ENCODE results near the gene PCDHGB6.

Gene PCDHGB6

DNA sequence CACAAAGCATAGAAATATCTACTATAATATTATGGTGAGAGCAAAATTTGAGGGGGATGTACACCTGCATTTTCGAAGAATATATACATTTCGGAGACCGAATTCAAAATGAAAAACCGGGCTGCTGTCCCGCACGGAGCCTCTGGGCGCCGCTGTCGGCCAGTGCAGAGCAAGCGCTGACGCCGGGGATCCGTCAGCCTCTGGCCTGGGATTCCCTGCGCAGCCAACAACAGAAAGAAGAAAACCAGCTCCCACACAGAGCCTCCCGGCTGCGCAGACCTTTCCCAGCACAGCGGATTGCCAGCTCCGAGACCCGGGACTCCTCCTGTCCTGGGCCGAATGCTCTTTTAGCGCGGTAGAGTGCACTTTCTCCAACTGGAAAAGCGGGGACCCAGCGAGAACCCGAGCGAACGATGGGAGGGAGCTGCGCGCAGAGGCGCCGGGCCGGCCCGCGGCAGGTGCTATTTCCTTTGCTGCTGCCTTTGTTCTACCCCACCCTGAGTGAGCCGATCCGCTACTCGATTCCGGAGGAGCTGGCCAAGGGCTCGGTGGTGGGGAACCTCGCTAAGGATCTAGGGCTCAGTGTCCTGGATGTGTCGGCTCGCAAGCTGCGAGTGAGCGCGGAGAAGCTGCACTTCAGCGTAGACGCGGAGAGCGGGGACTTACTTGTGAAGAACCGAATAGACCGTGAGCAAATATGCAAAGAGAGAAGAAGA, at the start of gene PCDHGB6:
Gene PCDHGB6, plus strand, starts transcription at position 232 of the 716 bp plus-strand sequence. Its CDS starts 182 bp downstream, at position 414.
- peak within 1 kb of the TSS; percentile 45 for H3K4me3 ChIP-seq (ENCODE audit: low read length)
- TF ChIP-seq, protein P1, sequence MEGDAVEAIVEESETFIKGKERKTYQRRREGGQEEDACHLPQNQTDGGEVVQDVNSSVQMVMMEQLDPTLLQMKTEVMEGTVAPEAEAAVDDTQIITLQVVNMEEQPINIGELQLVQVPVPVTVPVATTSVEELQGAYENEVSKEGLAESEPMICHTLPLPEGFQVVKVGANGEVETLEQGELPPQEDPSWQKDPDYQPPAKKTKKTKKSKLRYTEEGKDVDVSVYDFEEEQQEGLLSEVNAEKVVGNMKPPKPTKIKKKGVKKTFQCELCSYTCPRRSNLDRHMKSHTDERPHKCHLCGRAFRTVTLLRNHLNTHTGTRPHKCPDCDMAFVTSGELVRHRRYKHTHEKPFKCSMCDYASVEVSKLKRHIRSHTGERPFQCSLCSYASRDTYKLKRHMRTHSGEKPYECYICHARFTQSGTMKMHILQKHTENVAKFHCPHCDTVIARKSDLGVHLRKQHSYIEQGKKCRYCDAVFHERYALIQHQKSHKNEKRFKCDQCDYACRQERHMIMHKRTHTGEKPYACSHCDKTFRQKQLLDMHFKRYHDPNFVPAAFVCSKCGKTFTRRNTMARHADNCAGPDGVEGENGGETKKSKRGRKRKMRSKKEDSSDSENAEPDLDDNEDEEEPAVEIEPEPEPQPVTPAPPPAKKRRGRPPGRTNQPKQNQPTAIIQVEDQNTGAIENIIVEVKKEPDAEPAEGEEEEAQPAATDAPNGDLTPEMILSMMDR (conservative IDR thresholded peaks at IDR 0.05; ENCODE audit: low read length): peak; percentile 59
- peak; percentile 37 for DNase-seq (ENCODE audit: low read depth)

DNA sequence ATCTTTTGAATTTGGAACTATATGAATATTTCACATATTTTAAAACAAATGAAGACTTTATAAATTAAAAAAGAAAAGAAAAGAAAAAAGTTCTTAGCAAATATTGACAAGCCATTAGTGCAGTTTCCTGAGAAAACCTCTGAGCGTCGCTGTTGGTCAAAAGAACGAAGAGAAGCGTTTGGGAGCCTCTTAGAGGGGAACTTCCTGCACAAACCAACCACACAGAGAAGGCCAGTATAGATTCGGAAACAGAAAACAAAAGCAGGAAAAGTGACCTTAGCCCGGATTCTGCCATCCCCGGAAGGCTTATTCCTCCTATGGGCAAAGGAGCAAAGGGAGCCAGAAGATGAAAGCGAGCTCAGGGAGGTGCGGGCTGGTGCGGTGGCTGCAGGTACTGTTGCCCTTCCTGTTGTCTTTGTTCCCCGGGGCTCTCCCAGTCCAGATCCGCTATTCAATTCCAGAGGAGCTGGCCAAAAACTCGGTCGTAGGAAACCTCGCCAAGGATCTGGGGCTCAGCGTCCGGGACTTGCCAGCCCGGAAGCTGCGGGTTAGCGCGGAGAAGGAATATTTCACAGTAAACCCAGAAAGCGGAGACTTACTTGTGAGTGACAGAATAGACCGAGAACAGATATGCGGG, 47.9 kb upstream of the PCDHGB6 start, which contains the start of gene PCDHGB2:
Gene PCDHGB2, plus strand, starts transcription at position 205 of the 637 bp plus-strand sequence. Its CDS starts 142 bp downstream, at position 347.
- peak within 1 kb of the TSS; percentile 52 for H3K4me3 ChIP-seq (ENCODE audit: low read length)
- TF ChIP-seq, protein P1 (conservative IDR thresholded peaks at IDR 0.05; ENCODE audit: low read length): peak; percentile 59
- peak; percentile 55 for DNase-seq (ENCODE audit: low read depth)

DNA sequence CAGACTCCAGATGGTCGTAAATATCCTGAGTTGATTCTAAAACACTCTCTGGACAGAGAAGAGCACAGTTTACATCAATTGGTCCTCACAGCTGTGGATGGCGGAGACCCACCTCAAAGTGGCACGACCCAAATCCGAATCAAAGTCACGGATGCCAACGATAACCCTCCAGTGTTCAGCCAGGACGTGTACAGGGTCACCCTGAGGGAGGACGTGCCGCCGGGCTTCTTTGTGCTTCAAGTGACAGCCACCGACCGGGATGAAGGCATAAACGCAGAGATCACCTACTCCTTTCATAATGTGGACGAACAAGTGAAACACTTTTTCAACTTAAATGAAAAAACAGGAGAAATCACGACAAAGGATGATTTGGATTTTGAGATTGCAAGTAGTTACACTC, 47.1 kb upstream of the PCDHGB6 start:
- H3K4me3 ChIP-seq (ENCODE audit: low read length): no peak overlapping the region
- no peak for DNase-seq (ENCODE audit: low read depth)
- TF ChIP-seq, protein P1 (conservative IDR thresholded peaks at IDR 0.05; ENCODE audit: low read length): no peak

DNA sequence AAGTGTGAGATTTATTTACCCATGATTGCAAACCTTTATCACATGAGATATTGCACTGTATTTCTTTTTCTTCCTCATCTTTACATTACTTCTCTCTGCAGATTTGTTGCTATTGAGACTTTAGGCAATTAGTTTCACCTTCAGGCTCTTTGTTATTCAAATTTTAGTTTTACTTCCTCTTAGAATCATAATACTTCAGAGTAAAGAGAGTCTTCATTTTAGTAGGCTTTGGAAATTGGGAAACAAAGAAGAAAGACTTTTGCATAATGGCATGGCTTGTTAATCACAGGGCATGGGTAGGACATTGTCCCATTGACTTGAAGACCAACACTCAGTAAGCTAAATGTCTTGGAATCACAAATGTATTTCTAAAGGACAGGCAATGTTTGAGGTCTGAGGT, 45.1 kb upstream of the PCDHGB6 start:
- no peak for DNase-seq (ENCODE audit: low read depth)
- TF ChIP-seq, protein P1 (conservative IDR thresholded peaks at IDR 0.05; ENCODE audit: low read length): no peak
- H3K4me3 ChIP-seq (ENCODE audit: low read length): no peak overlapping the region

DNA sequence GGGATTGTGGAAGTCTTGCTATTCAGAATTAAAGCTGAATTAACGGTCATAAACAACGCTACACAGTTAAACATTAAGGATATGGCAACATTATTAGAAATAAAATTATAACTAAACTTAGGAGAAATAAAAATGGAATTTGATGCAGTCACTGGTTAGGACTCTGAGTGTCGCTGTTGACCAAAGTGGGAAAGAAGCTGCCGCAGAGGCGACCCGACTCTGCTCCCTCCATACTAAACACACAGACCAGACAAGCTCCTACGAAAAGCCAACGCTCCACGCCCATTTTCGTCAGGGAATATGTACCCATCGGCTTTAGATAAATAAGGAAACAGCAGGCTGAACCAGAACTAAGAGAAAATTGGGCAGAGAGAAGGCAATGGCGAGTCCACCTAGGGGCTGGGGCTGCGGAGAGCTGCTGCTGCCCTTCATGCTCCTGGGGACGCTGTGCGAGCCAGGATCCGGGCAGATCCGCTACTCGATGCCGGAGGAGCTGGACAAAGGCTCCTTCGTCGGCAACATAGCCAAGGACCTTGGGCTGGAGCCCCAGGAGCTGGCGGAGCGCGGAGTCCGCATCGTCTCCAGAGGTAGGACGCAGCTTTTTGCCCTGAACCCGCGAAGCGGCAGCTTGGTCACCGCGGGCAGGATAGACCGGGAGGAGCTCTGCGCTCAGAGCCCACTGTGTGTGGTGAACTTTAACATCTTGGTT, 43.7 kb upstream of the PCDHGB6 start, which contains the start of gene PCDHGA5:
Gene PCDHGA5, plus strand, starts transcription at position 211 of the 709 bp plus-strand sequence. Its CDS starts 169 bp downstream, at position 380.
- peak; percentile 26 for DNase-seq (ENCODE audit: low read depth)
- peak within 1 kb of the TSS; percentile 39 for H3K4me3 ChIP-seq (ENCODE audit: low read length)

DNA sequence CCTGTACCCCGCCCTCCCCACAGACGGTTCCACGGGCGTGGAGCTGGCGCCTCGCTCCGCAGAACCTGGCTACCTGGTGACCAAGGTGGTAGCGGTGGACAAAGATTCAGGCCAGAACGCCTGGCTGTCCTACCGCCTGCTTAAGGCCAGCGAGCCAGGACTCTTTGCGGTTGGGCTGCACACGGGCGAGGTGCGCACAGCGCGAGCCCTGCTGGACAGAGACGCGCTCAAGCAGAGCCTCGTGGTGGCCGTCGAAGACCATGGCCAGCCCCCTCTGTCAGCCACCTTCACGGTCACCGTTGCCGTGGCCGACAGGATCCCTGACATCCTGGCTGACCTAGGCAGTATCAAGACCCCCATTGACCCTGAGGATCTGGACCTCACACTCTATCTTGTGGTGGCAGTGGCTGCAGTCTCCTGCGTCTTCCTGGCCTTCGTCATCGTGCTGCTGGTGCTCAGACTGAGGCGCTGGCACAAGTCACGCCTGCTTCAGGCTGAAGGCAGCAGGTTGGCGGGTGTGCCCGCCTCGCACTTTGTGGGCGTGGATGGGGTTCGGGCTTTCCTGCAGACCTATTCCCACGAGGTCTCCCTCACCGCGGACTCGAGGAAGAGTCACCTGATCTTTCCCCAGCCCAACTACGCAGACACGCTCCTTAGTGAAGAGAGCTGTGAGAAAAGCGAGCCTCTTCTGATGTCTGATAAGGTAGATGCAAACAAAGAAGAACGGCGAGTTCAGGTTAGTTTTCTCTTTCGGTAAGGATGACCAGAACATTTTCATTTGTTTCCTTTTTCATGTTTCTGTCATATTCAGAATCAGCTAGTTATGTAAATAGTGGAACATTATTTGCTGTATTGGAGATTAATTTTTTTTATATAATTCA, 41.6 kb upstream of the PCDHGB6 start:
- H3K4me3 ChIP-seq (ENCODE audit: low read length): no peak overlapping the region
- TF ChIP-seq, protein P1 (conservative IDR thresholded peaks at IDR 0.05; ENCODE audit: low read length): no peak
- no peak for DNase-seq (ENCODE audit: low read depth)

More for the DNA sequence above, 43.7 kb upstream of the PCDHGB6 start, which contains the start of gene PCDHGA5:
- TF ChIP-seq, protein P1 (conservative IDR thresholded peaks at IDR 0.05; ENCODE audit: low read length): peak; percentile 36
